HFFc6 (cell line): ENCODE results near the gene NR0B1. TPM values are rescaled to one million over a fixed set of nuclear protein-coding genes. Genes with fewer than 3 reads are reported as not detected.

ENCODE experiments used
- DNase-seq: peaks from one replicate; pipeline ENCODE4 v3.0.0-alpha.2; 2018
- H3K27ac Mint-ChIP-seq: 2 replicates; pipeline ENCODE4 v1.8.0; 2020; ENCODE audit warnings: mild to moderate bottlenecking, mixed read lengths
- H3K27me3 Mint-ChIP-seq: 2 replicates; pipeline ENCODE4 v1.8.0; 2021; ENCODE audit warnings: mild to moderate bottlenecking, moderate library complexity, mixed read lengths; ENCODE audit not compliant: insufficient read depth
- H3K36me3 Mint-ChIP-seq: 2 replicates; pipeline ENCODE4 v1.8.0; 2021; ENCODE audit warnings: low read depth, mixed read lengths
- H3K4me1 Mint-ChIP-seq: 2 replicates; pipeline ENCODE4 v1.8.0; 2020; ENCODE audit warnings: low read depth, mixed read lengths
- H3K4me3 Mint-ChIP-seq: 2 replicates; pipeline ENCODE4 v1.8.0; 2020; ENCODE audit warnings: mild to moderate bottlenecking, moderate library complexity, mixed read lengths
- H3K9me3 Mint-ChIP-seq: 2 replicates; pipeline ENCODE4 v1.8.0; 2020; ENCODE audit warnings: mild to moderate bottlenecking, mixed read lengths
- CTCF ChIP-seq: fragments of 200-600 bp; sonication (generic); IDR thresholded peaks from 2 replicates; pipeline ENCODE4 v1.5.0; 2021; ENCODE audit warnings: antibody characterized with exemption, mild to moderate bottlenecking
- total RNA-seq, 6 experiments: library from RNA; stranded (reverse); fragmentation: NEBNext Ultra II Directional; extraction: Animal tissue kit (Norgen Biotek cat#: 25700); gene quantifications; 2 replicates in 1 of 6; 3 replicates in 5 of 6; pipeline ENCODE4 v1.2.3, GENCODE V29; 2021

The NR0B1 gene
- total RNA-seq, 6 experiments from 2014 or later = not detected

DNA sequence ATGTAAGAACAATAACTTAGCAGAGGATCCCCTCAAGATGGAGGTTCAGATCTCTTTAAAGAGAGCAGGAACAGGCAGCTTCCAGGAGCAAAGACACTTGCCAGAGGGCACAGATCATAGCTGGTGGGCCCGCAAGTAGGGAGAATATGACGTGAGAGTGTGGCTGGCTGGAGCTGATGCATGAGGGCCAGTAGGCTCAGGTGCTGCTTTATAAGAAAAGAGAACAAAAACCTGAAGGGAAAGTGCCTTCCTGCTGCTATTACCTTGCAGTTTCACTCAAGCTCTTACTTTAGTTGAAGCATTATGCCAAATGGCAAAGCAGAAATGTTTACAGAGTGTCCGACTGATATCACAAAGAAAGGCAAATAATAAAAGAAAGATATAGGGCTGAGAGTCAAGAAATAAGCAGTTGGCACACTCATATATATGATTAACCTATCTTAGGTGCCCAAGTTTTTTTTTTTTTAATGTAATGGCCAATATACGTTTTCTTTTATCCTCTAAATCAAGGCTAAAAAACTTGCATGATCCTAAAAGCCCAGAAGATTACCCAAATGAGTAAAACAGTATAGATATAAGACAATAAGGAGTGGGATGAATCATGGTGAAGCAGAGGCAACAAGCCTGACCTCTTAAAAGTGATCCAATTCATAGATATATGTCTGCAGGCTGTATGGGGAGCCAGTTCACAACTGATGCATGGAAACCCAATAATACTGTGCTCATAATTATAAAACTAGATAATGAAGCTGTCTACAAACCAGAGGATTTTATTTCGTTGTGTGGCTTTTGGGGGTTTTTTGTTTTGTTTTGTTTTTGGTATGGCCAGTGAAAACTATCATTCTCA lies 12.6 kb downstream of the NR0B1 start:
- Mint-ChIP-seq H3K36me3 (no peaks in the 10 kb centered on the region), H3K4me3 (no peak overlapping the region), H3K27ac (no peak overlapping the region), H3K27me3 (peaks cover 2% of the 10 kb centered on the region; the same call in 1 of the 2 replicates), H3K9me3 (no peaks in the 10 kb centered on the region), H3K4me1 (no peaks in the 10 kb centered on the region)
- DNase-seq = no peak
- TF ChIP-seq CTCF = no peak

- H3K9me3 Mint-ChIP-seq = no peaks in the 10 kb centered on the region
- peaks cover 40% of the 10 kb centered on the region for H3K4me1 Mint-ChIP-seq
- no peak for TF ChIP-seq CTCF
- peak; percentile 93 for DNase-seq
- peak overlapping the region; percentile 75 for H3K4me3 Mint-ChIP-seq
- no peaks in the 10 kb centered on the region for H3K27me3 Mint-ChIP-seq
- no peaks in the 10 kb centered on the region for H3K36me3 Mint-ChIP-seq
- H3K27ac Mint-ChIP-seq = peak overlapping the region; percentile 100
These were observed 25.6 kb downstream of the NR0B1 start for GRCh38 chrX:30283456-30284200.

- Mint-ChIP-seq H3K36me3 (no peaks in the 10 kb centered on the region), H3K9me3 (no peaks in the 10 kb centered on the region), H3K4me3 (no peak overlapping the region), H3K4me1 (peaks cover 48% of the 10 kb centered on the region), H3K27me3 (no peaks in the 10 kb centered on the region), H3K27ac (peak overlapping the region; percentile 100)
- no peak for TF ChIP-seq CTCF
- no peak for DNase-seq
These were observed 26.7 kb downstream of the NR0B1 start for GRCh38 chrX:30282527-30282926.

DNA sequence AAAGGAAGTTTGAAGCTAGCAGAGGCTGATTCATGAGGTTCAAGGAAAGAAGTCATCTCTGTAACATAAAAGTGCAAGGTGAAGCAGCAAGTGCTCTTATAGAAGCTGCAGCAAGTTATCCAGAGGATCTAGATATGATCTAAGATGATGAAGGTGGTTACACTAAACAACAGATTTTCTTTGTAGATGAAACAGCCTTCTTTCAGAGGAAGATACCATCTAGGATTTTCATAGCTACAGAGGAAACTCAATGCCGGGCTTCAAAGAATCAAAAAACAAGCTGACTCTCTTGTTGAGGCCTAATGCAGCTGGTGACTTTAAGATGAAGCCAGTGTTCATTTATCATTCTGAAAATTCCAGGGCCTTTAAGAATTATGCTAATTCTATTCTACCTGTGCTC lies 28.8 kb downstream of the NR0B1 start:
- Mint-ChIP-seq H3K9me3 (no peaks in the 10 kb centered on the region), H3K4me1 (peaks cover 48% of the 10 kb centered on the region), H3K4me3 (no peak overlapping the region), H3K27ac (no peak overlapping the region), H3K27me3 (no peaks in the 10 kb centered on the region), H3K36me3 (no peaks in the 10 kb centered on the region)
- TF ChIP-seq CTCF = no peak
- no peak for DNase-seq

DNA sequence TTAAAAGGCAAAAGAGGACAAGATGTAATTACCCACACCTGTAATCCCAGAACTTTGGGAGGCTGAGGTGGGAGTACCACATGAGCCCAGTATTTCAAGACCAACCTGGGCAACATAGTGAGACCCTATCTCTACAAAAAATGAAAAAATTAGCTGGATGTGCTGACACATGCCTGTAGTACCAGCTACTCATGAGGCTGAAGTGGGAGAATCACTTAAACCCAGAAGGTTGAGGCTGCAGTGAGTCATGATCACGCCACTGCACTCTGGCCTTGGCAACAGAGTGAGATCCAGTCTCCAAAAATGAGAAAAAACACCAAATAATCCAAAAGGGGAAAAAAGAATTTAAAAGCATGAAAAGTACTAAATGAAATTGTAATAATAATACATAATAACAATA lies 30.8 kb downstream of the NR0B1 start:
- peak; percentile 16 for DNase-seq
- peak overlapping the region; percentile 41; the same call in 1 of the 2 replicates for H3K27ac Mint-ChIP-seq
- no peak for TF ChIP-seq CTCF
- no peak overlapping the region for H3K4me3 Mint-ChIP-seq
- H3K36me3 Mint-ChIP-seq = no peaks in the 10 kb centered on the region
- peaks cover 34% of the 10 kb centered on the region for H3K4me1 Mint-ChIP-seq
- H3K9me3 Mint-ChIP-seq = no peaks in the 10 kb centered on the region
- no peaks in the 10 kb centered on the region for H3K27me3 Mint-ChIP-seq
